Jurkat, Clone E6-1 (cell line): ENCODE measurements around the gene RNF126. TPM values are rescaled to one million over a fixed set of nuclear protein-coding genes. Genes with fewer than 3 reads are reported as not detected.
"Not testable (repeated sequence)": the region's sequence is repeated elsewhere in the genome, so short reads cannot be mapped to it uniquely, and the experiment has no call there.

Source experiments
- DNase-seq: peaks from one replicate; pipeline ENCODE4 v3.0.0-alpha.2; 2011; ENCODE audit warnings: low read depth, low spot score
- H3K4me3 ChIP-seq: 2 replicates; pipeline ENCODE4 v1.5.1; 2011; ENCODE audit warnings: mild to moderate bottlenecking, low read length, control low read depth, moderate library complexity
- polyA plus RNA-seq: library from polyadenylated mRNA; unstranded; fragments of >200 nt; gene quantifications from one replicate; pipeline ENCODE4 v1.2.1, GENCODE V29; 2012; ENCODE audit warnings: missing spikeins; ENCODE audit not compliant: insufficient read length, insufficient read depth

The RNF126 gene
- 66.0 TPM for polyA plus RNA-seq

DNA sequence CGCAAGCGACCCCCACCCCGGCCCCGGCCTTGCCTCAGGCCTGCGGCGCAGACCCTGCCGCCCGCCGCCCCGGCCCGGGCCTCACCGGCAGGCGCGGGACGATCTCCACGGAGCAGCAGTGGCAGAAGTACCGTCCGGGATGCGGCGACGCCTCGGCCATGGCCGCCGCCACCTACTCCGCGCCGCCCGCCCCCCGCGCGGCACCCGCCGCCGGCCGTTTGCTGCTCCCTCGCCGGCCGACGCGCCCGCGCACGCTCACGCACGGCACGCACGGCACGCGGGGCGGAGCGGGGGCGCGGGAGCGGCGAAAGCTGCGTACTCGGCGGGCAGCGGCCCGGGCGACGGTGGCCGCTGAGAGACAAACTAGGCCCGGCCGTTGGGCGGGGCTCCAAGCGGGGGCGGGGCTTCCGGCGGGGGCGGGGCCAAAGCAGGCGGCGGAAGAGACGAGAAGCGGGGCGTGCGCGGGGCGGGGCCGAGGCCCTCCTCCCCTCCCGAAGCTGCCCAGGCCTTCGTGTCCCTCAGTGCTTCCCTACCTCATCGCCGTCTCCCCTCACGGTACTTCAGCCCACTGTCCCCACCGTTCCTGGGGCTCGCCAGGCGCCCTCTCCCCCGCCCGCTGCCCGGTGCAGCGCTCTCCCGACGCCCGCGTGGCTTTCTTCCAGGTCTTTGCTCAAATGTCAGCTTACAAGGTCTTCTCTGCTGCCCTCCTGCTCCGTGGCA, at the start of gene RNF126:
TSS of gene RNF126 (minus strand) at position 253 of the 720 bp plus-strand sequence. CDS start at position 160, 93 bp downstream.
- DNase-seq: peak; percentile 84
- H3K4me3 ChIP-seq: peak within 1 kb of the TSS; percentile 88

DNA sequence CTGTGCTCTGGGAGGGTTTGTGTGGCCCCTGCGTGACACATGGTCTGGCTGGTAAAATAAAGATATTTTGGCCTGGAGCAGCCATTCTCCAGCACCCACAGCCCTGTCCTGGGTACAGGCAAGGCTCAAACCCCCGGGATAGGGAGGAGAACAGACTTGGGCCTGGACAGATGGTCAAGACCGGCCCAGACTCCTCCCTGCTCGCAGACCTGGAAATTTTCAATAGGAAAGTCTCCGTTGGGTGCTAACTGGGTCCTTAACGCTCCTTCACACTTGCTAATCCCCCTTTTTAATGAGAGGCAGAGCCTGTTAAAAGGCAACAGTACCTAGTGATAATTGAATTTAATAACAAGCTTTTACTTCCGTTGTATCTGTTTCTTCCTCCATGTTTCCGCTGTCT, 48.2 kb upstream of the RNF126 start:
- no peak overlapping the region for H3K4me3 ChIP-seq
- no peak for DNase-seq

DNA sequence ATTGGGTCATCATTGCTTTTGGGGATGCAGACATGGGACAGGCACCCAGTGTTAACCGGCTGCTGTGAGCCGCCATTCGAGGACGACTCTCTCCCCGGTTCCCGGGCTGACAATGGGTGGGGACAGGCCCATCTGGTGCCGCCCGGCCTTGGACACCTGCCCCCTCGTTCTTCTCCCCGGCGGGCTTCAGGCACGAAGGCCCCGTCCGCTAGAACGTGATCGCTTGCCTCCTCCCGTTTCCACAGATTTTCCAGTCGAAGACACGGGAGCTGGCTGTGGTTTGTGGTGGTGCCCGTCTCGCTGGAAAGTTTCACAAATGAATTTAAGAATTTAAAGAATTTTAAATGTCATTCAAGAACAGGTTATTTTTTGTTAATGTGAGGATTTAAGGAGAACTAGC, 47.8 kb upstream of the RNF126 start:
- no peak for DNase-seq
- no peak overlapping the region for H3K4me3 ChIP-seq

DNA sequence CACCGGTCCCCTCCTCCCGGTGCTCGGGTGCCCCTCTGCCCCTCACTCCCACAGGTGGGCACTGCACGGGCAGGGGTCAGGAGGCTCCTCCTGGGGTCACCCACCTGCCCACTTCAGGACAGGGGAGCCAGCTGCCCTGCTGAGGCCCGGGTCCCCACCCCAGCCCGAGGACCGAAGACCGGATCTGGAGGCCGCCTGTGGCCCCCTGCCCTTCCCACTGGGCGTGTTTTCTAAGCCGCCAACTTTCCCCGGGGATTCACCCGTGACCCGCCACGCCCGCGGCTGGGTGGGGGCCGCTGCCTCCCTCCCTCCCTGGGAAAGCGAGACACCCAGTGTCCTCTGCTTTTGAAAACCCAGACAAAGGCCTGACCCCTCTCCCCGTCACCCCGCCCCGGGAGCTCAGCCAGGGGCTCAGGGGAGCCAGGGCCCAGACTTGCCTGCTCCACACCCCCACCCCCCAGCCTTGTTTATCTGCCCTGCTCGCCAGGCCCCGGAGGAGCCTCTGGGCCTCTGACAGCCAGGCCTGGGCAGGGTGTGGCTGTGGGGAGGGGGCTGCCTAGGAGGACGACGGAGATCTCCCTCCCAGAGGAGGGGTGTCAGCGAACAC, 47.1 kb upstream of the RNF126 start:
- H3K4me3 ChIP-seq: no peak overlapping the region
- no peak for DNase-seq

DNA sequence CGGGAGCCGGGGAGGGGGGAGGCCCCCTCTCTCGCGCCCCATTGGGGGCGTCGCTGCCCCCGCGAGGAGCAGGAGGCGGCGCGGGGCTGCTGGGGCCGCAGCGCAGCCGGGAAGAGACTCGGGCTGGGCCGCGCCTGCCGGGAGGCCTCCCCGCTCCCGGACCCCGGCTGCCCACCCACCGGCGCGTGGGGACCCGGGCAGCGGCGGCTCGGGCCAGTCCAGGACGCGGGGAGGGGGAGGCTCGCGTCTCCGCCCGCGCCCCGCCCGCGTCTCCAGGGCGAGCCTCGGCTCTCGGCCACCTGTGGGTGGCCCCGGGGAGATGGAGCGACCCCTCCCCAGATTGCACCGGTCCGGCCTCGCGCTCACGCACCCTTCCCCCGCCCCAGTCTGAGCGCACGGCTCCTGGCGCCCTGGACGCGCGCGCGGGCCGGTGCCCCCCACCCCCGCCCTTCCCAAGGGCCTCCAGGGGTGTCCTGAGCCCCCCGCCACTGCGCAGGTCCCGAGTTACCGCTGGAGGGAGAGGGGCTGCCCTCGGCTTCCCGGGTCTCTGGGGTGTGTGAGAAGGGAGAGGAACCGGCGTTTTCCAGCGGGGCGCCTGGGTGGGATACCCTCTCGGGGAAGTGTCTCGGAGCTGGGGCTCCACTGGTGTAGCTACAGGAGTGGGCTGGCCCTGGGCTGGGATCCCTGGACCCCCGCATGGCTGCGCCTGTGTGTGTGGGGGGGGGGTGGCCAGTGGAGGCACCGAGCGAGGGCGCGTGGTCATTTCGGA, 46.4 kb upstream of the RNF126 start:
- H3K4me3 ChIP-seq: peak overlapping the region; percentile 23
- DNase-seq: no peak

DNA sequence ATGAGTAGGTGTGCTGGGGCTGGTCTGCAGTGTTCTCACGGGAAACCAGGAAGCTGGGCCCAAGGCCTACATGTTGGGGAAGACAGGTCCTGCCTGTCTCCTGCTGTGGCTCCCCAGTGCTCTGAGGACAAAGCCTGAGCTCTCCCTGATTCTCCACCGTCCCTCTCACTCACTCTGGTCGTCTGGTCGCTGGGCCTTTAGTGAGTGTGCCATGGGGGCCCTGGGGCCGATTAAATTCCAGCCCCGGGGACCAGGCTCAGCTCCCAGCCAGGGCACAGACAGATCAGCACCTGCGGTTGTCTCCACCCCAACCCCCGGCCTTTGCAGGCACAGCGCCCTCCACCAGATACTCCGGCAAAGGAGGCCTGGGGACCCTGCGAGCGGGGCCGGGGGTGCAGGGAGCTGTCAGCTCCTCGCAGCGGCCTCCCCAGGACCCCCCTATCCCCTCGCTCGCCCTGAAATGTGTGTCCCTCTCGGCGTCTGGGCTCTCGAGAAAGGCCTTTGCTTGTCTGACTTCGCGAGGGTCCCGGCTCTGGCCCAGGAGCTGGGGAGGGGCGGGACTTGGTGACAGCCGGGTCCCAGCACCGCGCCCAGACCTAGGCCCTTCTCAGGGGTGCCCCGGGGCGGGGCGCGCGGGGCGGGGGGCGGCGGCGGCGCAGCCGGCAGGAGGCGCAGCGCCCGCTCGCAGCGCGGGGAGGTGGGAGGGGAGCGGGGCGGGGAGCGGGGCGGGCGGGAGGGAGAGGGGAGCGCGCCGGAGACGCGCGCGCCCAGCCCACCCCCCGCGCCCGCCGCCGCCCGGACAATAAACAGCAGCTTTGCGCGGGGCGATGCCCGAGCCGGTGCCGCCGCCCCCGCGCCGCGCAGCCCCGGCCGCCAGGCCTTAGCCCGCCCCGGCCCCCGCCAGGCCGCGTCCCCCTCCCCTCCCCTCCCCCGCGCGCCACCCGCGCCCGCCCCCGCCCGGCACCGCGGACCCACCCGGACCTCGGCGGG, 45.4 kb upstream of the RNF126 start, which contains the start of gene PALM:
TSS of gene PALM (plus strand) at position 782 of the 990 bp plus-strand sequence. CDS start 212 bp downstream, outside the sequence.
- DNase-seq: no peak
- peak within 1 kb of the TSS; percentile 23 for H3K4me3 ChIP-seq

DNA sequence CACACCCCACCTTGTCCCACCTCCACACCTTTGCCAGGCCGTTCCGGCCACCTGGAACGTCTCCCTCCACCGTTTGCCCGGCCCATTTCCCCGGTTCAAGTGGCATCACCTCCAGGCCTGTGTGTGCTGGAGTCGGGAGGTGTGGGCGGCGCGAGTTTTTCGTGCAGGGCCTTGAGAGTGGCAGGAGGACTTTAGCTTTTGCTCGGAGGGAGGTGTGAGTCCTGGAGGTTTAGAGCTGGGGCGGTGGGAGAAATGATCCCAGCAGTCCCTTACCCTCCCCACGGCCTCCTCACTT, 41.4 kb upstream of the RNF126 start:
- H3K4me3 ChIP-seq: no peak overlapping the region

DNA sequence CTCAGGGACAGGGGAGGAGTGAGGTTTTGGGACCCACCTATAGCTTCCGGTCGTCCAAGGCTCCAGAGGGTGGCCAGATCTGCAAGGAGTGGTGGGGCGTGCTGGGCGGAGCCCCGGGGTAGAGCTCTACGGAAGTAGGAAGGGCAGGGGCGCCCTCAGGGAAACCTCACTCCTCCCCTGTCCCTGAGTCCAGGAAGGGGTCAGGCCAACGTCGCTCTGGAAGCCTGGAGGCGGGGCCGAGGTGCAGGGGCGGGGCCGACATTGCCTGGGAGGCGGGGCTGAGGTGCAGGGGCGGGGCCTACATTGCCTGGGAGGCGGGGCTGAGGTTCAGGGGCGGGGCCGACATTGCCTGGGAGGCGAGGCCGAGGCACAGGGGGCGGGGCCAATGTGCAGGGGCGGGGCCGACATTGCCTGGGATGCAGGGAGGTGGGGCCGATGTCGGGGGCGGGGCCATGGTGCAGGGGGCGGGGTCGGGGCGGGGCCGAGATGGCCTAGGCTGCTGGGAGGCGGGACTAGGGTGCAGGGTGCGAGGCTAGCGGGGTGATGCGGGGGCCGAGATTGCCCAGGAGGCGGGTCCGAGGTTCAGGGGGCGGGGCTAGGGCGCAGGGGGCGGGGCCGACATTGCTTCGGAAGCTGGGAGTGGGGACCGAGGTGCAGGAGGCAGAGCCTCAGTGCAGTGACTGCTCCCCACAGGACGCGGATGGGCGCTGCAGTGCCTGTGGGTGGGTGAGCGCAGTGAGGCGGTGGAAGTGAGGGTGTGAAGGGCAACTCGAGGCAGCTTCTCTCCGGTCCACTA, 40.8 kb upstream of the RNF126 start:
- H3K4me3 ChIP-seq: no peak overlapping the region
- DNase-seq: peak; percentile 53

More for the DNA sequence above, 41.4 kb upstream of the RNF126 start:
- DNase-seq: no peak

DNA sequence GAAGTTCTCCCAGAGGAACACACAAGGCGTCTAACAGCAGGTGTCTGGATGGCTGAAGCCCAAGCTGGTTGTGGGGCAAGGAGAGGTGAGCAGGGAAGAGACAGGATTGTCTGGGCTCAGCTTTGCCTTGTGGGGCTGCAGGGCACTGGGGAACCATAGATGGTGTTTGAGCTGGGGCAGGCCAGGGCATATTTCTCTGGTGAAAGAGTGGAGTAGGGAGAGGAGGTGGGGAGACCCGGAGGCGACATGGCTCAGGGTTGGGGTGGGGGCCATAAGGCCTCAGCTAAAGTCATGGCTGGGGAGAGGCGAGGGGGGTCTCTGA, 40.3 kb upstream of the RNF126 start:
- DNase-seq: no peak
- H3K4me3 ChIP-seq: no peak overlapping the region

DNA sequence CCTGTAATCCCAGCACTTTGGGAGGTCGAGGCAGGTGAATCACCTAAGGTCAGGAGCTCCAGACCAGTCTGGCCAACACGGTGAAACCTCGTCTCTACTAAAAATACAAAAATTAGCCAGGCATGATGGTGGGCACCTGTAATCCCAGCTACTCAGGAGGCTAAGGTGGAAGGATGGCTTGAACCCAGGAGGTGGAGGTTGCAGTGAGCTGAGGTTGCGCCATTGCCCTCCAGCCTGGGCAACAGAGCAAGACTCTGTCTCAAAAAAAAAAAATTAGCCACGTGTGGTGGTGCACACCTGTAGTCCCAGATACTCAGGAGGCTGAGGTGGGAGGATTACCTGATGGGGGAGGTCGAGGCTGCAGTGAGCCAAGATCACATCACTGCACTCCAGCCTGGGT, 39.8 kb upstream of the RNF126 start:
- not testable (repeated sequence) for H3K4me3 ChIP-seq, DNase-seq

DNA sequence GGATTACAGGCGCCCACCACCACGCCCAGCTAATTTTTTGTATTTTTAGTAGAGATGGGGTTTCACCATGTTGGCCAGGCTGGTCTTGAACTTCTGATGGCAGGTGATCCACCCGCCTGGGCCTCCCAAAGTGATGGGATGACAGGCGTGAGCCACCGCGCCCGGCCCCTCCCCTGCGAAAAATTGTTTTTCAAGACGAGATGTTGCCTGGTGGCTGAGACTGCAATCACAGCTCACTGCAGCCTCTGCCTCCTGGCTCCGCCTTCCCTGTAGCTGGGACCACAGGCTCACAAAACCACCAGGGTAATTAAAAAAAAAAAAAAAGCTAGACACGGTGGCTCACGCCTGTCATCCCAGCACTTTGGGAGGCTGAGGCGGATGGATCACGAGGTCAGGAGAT, 36.9 kb upstream of the RNF126 start:
- peak; percentile 34 for DNase-seq
- H3K4me3 ChIP-seq: not testable (repeated sequence)

DNA sequence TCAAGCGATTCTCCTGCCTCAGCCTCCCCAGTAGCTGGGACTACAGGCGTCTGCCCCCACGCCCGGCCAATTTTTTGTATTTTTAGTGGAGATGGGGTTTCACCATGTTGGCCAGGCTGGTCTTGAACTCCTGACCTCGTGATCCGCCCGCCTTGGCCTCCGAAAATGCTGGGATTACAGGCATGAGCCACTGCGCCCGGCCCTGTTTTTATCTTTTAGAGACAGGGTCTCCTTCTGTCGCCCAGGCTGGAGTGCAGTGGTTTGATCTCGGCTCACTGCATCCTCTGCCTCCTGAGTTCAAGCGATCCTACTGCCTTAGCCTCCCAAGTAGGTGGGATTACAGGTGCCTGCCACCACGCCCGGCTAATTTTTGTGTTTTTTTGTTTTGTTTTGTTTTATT, 35.5 kb upstream of the RNF126 start:
- H3K4me3 ChIP-seq, DNase-seq: not testable (repeated sequence)

DNA sequence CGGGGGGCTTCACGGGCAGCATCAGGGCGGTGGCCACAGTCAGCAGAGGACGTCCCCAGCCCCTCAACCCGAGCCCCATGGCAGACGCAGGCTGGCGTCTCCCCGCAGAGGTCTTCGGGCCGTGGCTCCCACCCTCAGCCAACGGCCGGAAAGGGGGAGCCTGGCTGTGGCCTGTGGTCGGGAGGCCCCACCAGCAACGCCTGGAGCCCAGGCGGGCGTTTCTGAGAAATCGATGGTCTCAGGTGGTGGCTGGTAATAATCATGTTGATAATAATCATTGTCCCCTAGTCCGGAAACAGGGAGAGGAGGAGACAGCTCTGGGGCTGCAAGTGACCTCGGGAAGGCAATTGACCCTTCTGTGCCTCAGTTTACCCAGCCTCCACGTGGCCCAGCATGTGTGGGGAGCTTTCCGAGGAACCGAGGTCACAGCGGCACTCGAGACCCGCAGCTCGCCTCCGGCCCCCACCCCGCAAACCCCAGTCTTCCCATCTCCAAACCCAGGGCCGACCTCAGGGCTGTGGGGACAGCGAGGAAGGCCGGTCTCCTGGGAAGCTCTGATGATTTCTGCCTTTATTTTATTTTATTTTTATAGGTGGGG, 32.4 kb upstream of the RNF126 start, which contains the start of gene PRSS57:
TSS of gene PRSS57 (minus strand) at position 101 of the 598 bp plus-strand sequence. CDS start at position 79, 22 bp downstream.
- DNase-seq: no peak
- no peak within 1 kb of the TSS for H3K4me3 ChIP-seq

DNA sequence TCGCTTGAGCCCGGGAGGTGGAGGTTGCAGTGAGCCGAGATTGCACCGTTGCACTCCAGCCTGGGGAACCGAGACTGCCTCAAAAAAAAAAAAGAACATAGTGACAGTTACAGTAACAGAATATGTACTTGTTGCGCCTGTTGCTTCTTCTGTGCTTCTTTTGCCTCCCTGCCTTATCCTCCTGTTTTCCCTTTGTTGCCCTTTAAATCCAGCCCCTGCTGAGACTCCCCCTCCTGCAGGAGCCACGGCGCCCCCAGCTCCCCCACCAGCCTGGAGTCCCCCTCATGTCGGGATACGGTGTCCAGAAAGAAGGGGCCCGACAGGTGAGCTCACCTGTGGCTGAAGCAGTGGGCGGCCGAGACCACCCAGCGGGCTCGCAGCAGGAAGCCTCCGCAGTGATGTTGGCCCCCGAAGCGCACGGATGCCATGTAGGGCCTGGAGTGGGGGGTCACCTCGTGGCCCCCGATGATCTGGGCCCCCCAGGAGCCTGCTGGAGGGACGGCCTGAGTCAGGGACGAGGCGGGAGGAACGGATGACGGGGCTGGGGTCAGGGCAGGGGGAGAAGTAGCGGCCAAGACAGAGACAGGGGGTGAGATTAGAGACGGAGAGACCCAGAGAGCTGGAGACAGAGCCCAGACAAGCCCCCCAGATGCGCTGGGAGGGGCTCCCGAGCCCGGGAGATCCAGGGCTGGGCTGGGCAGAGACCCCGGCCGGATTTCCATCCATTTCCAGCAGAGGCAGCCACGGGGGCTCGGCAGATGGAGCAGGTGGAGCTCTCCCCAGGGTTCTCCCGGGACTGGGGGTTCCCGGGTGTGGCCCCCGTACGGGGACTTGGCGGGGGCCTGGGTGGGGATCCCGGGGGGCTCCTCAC, 31.7 kb upstream of the RNF126 start:
- no peak overlapping the region for H3K4me3 ChIP-seq
- DNase-seq: no peak

DNA sequence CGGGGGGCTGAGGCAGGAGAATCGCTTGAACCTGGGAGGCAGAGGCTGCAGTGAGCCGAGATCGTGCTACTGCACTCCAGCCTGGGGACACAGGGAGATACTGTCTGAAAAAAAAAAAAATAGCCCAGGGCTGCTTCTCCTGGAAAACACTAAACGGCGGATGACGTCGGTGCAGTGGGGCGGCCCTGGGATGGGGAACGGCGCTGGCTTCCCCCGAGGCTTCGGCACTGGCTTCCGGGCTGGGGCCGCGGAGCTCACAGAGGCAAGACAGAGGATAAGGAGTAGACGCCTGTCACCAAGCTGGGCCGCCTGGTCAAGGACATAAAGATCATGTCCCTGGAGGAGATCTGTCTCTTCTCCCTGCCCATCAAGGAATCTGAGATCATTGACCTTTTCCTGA, 27.2 kb upstream of the RNF126 start:
- DNase-seq: no peak

DNA sequence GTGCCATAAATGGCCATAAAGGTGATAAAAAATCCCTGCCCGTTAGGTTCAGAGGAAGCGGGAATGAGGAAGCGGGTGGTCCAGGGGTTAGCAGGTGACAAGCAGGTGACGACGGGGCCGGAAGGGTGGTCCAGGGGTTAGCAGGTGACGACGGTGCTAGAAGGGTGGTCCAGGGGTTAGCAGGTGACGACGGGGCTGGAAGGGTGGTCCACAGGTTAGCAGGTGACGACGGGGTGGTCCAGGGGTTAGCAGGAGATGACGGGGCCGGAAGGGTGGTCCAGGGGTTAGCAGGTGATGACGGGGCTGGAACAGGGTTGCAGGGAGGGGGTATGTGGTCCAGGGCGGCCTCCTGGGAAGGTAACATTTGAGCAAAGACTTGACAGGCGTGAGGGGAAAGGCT, 26.0 kb upstream of the RNF126 start:
- H3K4me3 ChIP-seq: no peak overlapping the region
- DNase-seq: no peak

More for the DNA sequence above, 27.2 kb upstream of the RNF126 start:
- H3K4me3 ChIP-seq: no peak overlapping the region

DNA sequence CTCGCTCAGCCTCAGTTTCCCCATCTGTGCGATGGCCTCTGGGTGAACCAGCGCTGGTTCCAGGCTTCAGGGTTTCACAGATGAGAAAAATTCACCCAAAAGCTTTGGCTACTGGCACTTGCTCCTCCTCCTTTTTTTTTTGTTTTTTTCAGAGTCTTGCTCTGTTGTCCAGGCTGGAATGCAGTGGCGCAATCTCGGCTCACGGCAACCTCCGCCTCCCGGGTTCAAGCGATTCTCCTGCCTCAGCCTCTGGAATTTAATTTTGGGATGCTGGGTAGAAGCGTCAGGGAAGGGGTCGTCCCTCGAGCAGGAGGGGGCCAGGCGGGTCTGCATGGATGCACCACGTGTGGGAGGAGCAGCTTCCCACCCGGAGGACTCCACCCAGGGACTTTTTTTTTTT, 25.2 kb upstream of the RNF126 start:
- no peak overlapping the region for H3K4me3 ChIP-seq
- no peak for DNase-seq
